Medulla oblongata (tissue), 1 donor: ENCODE measurements around the gene PIK3CA.
"Not testable (repeated sequence)": the region's sequence is repeated elsewhere in the genome, so short reads cannot be mapped to it uniquely, and the experiment has no call there.

Experiments used
- DNase-seq: peaks from one replicate; pipeline ENCODE4 v3.0.0-alpha.2; 2015; ENCODE audit errors: extremely low spot score

The PIK3CA gene

GRCh38 chr3:179264449-179264848 is 116.3 kb downstream of the PIK3CA start:
- DNase-seq = no peak

DNA sequence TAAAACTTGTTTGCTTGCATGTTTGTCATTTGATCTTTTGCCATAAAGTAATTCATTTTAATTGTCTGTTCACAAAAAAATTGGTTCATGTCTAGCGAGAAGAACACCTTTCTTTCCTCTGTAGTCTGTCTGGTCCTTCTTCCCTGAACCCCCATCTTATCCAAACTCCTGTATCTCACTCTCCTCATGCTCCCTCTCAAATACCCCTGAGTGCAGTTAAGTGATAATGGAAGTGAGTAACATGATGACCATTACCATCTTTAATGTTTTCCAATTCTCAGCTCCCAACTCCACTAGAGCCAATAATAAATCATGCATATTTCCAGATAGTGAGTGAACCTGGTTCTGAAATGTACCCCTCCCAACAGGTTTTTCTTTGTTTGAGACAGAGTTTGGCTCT is 116.9 kb downstream of the PIK3CA start:
- no peak for DNase-seq

DNA sequence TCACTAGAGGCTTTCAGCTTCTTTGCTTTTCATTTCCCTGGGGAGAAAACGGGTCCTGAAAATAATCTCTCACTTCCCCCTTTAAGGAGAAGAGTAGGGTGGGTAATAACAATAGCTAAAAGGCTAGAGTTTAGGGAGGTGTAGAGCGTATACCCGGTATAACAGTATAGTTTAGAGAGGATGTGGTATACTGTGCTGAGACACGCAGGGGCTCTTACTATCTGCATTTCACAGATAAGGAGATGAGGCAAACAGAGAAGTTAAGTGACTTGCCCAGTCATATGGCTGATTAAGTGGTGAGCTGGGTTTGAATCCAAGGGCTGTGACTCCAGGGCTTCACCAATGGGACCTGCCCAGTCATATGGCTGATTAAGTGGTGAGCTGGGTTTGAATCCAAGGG is 117.7 kb downstream of the PIK3CA start:
- no peak for DNase-seq

- no peak for DNase-seq
Observed at GRCh38 chr3:179266701-179267211, 118.6 kb downstream of the PIK3CA start.

DNA sequence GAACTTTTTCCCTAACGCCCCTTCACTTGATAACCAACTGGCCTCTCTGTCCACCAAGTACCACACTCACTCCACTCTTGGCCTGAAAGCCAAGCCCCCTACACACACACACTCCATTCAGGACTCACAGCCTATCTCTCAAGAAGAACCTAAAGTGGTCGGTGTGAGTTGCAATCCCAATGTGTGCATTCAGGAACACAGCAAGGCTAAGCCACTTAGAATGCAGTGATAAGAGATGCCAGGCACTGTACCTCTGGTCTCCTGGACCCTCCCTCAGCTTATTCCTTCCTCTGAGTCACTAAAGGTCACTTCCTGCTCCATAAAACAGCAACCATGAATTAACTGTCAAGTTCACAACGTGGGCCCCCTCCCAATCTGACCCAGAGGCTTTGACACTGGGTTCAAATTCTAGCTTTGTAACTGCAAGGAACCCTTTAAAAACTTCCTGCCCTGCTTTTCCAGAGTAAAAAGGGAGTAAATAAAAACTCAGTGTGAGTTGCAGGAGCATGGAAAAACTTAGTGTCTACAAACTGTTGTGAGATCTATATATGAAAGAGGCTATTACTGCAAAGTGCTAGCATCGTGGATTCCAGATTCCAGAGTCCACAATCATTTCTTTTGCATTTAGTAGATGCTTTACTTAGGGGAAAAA is 120.4 kb downstream of the PIK3CA start:
- no peak for DNase-seq

- no peak for DNase-seq
Observed at GRCh38 chr3:179269152-179269707, 121.1 kb downstream of the PIK3CA start.

DNA sequence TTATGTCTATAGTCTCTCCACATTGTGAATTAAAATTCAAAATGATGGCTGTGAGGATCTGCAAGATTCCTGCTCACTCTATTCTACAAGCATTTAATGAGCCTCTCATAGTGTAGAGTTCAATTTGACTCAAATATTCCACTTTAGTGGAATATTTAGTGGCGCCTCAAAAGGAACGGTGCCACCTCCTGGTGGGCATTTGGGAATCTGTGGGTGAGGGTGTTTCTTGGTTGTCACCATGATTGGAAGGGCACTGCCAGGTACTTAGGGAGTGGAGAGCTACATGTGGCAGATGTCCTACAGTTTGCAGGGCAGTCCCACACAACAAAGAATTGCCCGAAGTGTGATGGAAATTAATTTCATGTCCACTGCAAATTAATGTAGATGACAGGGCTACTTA is 124.2 kb downstream of the PIK3CA start:
- no peak for DNase-seq

DNA sequence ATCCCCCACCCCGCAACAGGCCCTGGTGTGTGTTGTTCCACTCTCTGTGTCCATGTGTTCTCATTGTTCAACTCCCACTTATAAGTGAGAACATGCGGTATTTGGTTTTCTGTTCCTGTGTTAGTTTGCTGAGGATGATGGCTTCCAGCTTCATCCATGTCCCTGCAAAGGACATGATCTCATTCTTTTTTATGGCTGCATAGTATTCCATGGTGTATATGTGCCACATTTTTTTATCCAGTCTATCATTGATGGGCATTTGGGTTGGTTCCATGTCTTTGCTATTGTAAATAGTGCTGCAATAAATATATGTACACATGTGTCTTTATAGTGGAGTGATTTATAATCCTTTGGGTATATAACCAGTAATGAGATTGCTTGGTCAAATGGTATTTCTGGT is 126.3 kb downstream of the PIK3CA start:
- not testable (repeated sequence) for DNase-seq

GRCh38 chr3:179276001-179276400 is 127.8 kb downstream of the PIK3CA start:
- DNase-seq = no peak

GRCh38 chr3:179276743-179277142 is 128.6 kb downstream of the PIK3CA start:
- DNase-seq = no peak

DNA sequence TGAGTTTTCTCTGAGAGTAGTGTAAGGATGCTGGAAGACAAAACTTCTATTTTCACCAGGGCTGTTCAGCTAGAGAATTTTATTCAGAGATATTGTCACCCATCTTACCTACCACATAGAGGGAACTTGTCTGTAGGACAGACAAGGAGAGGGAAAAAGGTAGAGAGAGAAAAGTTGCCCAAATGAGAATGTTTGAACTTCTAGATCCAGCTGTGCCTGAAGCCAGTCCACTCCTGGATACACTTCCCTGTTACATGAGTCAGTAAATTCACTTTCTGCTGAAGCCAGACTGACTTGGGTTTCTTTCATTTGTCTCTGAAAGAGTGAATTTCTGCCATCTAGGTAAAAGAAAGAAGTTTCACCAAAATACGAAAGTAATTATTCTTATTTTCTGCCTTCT is 130.0 kb downstream of the PIK3CA start:
- DNase-seq = no peak

DNA sequence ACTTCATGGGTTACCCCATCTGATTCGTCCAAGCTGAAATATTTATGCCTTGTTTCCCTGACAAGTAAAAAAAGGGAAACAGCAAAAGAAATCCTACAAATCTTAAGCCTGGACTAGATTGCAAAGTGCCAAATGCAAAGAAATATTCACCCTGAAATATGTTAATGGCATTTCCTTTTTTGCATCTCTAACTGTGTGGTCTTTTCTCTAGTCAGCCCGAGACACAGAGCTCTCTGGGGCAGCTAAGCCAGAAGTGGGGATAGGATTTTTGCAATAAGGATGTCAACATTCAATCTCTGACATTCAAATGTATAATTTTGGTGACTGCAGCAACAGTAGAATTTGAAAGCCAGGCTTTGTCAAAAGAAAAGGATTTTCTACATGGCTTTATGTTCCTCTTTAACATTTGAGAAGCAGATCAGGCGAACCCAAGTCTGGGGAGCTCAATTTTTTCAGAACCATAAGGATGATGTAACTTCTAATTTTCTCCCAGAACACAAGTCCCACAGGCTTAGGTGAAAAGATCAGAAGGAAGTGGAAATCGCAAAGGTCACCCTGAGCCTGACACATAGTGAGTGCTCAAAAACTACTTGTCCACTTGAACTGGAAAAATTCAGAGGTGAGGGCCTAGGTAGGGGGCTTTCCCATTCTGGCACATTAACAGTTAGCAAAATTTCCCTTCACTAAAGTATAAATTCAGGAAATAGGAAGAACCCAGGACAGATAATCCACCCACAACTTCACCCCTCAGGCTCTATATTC is 131.0 kb downstream of the PIK3CA start:
- no peak for DNase-seq

DNA sequence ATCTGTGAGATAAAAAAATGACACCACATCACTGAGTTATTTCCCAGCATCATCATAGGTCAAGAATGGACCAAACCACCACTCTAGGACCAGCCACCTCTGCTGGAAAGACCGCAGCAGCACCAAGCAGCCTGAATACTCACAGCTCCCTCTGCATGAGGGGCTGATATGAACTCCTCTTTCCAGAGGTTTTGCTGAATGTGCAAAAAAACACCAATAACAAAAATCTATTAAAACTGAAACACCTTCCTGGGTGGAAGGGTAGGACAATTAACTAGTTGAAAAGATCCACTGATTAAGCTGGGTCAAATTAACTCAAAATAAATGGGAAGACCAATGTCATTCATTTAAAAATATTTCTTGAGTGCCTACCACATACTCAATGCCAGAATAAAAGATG is 131.7 kb downstream of the PIK3CA start:
- no peak for DNase-seq

GRCh38 chr3:179281825-179282224 is 133.7 kb downstream of the PIK3CA start:
- no peak for DNase-seq

- no peak for DNase-seq
Observed at GRCh38 chr3:179286331-179286730, 138.2 kb downstream of the PIK3CA start.

GRCh38 chr3:179288845-179289244 is 140.7 kb downstream of the PIK3CA start:
- no peak for DNase-seq

DNA sequence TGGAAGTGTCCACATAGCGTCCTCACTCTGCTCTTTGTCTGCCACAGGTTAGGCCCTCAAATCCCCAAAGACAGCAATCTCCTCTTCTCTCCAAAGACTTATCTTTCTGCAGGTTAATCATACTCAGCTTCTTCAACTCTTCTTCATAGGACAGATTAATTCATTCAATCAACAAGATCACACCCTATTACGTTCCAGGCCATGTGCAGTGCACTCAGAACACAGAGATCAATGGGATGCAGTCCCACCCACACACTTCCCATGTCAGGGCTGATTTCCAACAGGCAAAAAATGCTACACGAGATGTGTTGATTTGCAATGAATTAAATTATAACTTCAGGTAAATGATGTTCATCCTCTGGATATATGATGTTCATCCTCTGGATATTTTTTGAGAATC is 141.1 kb downstream of the PIK3CA start:
- DNase-seq = no peak
